ENCODE results near the gene SPDYE5.
A peak's percentile ranks its signal among the peaks of the same experiment; 100 is the strongest.

The SPDYE5 gene

DNA sequence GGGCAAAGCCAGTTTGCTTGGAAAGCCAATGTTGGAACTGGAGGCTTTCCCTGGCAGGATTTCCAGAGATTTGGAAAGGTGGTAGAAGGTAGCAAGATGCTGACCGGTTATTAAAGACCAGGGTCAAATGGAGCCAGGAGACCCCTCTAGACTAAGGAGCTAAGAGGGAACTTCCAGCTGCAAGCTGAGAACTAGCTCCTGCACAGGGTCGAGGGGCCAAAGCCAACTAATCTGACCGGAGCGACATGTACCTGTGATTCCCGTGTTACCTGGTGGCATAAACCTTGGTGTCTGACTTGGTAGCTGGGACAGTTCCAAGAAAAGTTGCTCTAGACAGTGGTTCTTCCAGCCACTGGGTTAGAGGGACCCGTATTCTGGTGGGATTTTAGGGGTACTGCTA is 41.8 kb downstream of the SPDYE5 start (continued):
- TF ChIP-seq, protein P1, sequence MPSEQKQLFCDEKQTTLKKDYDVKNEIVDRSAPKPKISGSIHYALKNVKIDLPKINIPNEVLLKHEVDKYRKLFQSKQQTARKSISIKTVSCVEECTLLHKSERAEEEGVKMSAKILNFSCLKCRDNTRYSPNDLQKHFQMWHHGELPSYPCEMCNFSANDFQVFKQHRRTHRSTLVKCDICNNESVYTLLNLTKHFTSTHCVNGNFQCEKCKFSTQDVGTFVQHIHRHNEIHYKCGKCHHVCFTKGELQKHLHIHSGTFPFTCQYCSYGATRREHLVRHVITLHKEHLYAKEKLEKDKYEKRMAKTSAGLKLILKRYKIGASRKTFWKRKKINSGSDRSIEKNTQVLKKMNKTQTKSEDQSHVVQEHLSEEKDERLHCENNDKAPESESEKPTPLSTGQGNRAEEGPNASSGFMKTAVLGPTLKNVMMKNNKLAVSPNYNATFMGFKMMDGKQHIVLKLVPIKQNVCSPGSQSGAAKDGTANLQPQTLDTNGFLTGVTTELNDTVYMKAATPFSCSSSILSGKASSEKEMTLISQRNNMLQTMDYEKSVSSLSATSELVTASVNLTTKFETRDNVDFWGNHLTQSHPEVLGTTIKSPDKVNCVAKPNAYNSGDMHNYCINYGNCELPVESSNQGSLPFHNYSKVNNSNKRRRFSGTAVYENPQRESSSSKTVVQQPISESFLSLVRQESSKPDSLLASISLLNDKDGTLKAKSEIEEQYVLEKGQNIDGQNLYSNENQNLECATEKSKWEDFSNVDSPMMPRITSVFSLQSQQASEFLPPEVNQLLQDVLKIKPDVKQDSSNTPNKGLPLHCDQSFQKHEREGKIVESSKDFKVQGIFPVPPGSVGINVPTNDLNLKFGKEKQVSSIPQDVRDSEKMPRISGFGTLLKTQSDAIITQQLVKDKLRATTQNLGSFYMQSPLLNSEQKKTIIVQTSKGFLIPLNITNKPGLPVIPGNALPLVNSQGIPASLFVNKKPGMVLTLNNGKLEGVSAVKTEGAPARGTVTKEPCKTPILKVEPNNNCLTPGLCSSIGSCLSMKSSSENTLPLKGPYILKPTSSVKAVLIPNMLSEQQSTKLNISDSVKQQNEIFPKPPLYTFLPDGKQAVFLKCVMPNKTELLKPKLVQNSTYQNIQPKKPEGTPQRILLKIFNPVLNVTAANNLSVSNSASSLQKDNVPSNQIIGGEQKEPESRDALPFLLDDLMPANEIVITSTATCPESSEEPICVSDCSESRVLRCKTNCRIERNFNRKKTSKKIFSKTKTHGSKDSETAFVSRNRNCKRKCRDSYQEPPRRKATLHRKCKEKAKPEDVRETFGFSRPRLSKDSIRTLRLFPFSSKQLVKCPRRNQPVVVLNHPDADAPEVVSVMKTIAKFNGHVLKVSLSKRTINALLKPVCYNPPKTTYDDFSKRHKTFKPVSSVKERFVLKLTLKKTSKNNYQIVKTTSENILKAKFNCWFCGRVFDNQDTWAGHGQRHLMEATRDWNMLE (tag by site-specific recombination; conservative IDR thresholded peaks at IDR 0.05; ENCODE audit: low read depth): no peak
- no peak for TF ChIP-seq ZNF76 (tag by site-specific recombination; IDR thresholded peaks at IDR 0.05; ENCODE audit: borderline replicate concordance, low read depth)
- TF ChIP-seq, protein P2, sequence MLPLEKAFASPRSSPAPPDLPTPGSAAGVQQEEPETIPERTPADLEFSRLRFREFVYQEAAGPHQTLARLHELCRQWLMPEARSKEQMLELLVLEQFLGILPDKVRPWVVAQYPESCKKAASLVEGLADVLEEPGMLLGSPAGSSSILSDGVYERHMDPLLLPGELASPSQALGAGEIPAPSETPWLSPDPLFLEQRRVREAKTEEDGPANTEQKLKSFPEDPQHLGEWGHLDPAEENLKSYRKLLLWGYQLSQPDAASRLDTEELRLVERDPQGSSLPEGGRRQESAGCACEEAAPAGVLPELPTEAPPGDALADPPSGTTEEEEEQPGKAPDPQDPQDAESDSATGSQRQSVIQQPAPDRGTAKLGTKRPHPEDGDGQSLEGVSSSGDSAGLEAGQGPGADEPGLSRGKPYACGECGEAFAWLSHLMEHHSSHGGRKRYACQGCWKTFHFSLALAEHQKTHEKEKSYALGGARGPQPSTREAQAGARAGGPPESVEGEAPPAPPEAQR (tag by site-specific recombination; IDR thresholded peaks at IDR 0.05): no peak

DNA sequence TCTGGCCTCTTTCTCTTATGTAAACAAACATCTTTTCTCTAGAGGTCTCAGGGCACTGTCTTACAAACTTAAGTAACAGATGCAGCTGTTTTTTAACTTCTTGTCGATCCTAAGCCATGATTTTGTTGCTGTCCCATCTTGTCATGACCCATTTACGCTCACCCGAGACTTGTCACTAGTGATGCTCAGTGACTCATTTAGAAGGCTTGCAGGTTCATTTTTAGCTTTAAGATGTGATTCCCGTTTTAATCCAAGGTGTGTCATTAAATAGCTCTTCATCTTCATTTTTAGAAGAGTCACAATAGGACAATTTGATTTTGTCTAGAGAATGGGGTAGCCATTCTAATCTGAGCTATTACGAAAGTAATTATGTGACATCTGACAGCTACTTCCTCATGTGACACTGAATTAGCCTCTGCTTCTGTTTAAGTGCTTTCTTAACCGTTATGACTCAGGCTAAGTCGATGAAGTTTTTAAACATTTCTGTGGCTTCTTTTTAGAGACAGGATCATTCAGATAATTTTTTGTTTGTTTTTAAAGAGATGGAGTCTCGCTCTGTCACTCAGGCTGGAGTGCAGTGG is 42.7 kb downstream of the SPDYE5 start:
- Histone ChIP-seq H3K36me3 (ENCODE audit: control insufficient read depth in 2 of 2, insufficient read depth in 1 of 2, low read length in 2 of 2) (peaks cover 0 to 28% of the 10 kb centered on the region in 2 experiments; a peak in 1 of 3 replicates), H3K4me3 (ENCODE audit: low read depth, low read length) (no peak overlapping the region), H3K4me1 (ENCODE audit: control insufficient read depth, insufficient read depth, low read length) (peaks cover 3% of the 10 kb centered on the region; the same call in 1 of the 2 replicates), H3K27ac (ENCODE audit: extremely low read depth, low read depth, low read length) (no peak overlapping the region), H3K9me3 (ENCODE audit: control insufficient read depth, insufficient read depth, low read depth, low read length) (no peaks in the 10 kb centered on the region)
- ChIA-PET CTCF (interaction anchor here (0.7 kb wide), 1 partner anchor 113 kb away, joined by 3 read pairs; no protein-coding TSS in a partner anchor), POLR2A (no interaction called here)
- TF ChIP-seq ZNF394 (tag by site-specific recombination; IDR thresholded peaks at IDR 0.05; ENCODE audit: borderline replicate concordance) (peak; percentile 64; the same call in 1 of the 2 replicates), ZNF629 (tag by site-specific recombination; IDR thresholded peaks at IDR 0.05) (peak; percentile 47; the same call in 1 of the 2 replicates), ZNF777 (tag by site-specific recombination; IDR thresholded peaks at IDR 0.05; ENCODE audit: borderline replicate concordance) (no peak), ZNF133 (tag by site-specific recombination; IDR thresholded peaks at IDR 0.05) (no peak), ZSCAN30 (tag by site-specific recombination; IDR thresholded peaks at IDR 0.05) (no peak), ZEB2 (tag by site-specific recombination; IDR thresholded peaks at IDR 0.05) (peak; percentile 39; the same call in 1 of the 2 replicates), ZBTB1 (tag by site-specific recombination; IDR thresholded peaks at IDR 0.05) (no peak), ZNF610 (tag by site-specific recombination; IDR thresholded peaks at IDR 0.05; ENCODE audit: borderline replicate concordance) (no peak), OSR2 (tag by site-specific recombination; IDR thresholded peaks at IDR 0.05) (peak; percentile 88)
- TF ChIP-seq, protein P3, sequence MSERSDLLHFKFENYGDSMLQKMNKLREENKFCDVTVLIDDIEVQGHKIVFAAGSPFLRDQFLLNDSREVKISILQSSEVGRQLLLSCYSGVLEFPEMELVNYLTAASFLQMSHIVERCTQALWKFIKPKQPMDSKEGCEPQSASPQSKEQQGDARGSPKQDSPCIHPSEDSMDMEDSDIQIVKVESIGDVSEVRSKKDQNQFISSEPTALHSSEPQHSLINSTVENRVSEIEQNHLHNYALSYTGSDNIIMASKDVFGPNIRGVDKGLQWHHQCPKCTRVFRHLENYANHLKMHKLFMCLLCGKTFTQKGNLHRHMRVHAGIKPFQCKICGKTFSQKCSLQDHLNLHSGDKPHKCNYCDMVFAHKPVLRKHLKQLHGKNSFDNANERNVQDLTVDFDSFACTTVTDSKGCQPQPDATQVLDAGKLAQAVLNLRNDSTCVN (tag by site-specific recombination; optimal IDR thresholded peaks at IDR 0.05): no peak

DNA sequence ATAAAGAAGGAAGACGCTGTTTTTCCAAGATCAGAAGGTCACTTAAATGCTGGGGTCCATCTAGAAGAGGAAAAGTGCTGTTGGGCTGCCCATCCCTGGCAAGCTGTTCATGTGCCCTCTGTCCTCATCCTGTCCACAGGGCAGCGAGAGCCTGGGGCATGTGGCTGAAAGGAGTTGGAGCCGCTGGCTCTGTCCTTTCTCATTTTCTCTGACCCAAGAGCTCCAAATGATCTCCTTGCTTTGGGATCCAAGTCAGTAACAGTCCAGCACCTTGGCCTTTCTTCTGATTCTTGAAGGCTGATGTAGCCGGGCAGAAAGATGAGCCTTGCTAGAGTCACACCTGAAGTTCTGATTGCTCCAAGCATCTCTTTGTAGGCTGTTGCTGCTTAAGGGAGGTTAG is 44.4 kb downstream of the SPDYE5 start:
- CTCF ChIA-PET: no interaction called here
- Histone ChIP-seq H3K4me3 (ENCODE audit: low read depth, low read length) (no peak overlapping the region), H3K9me3 (ENCODE audit: control insufficient read depth, insufficient read depth, low read depth, low read length) (no peaks in the 10 kb centered on the region), H3K4me1 (ENCODE audit: control insufficient read depth, insufficient read depth, low read length) (peaks cover 3% of the 10 kb centered on the region; the same call in 1 of the 2 replicates), H3K27ac (ENCODE audit: extremely low read depth, low read depth, low read length) (no peak overlapping the region), H3K36me3 (ENCODE audit: control insufficient read depth in 2 of 2, insufficient read depth in 1 of 2, low read length in 2 of 2) (peaks cover 9 to 28% of the 10 kb centered on the region in 2 experiments; a peak in 2 of 3 replicates)
- POLR2A ChIA-PET: no interaction called here
- TF ChIP-seq WT1 (tag by site-specific recombination; IDR thresholded peaks at IDR 0.05) (no peak), PRDM1 (tag by site-specific recombination; IDR thresholded peaks at IDR 0.05) (no peak), ZNF10 (tag by site-specific recombination; IDR thresholded peaks at IDR 0.05) (no peak), ZNF76 (tag by site-specific recombination; IDR thresholded peaks at IDR 0.05; ENCODE audit: borderline replicate concordance, low read depth) (no peak), ZNF214 (tag by site-specific recombination; IDR thresholded peaks at IDR 0.05; ENCODE audit: borderline replicate concordance) (no peak), ZXDB (tag by site-specific recombination; IDR thresholded peaks at IDR 0.05) (no peak), YY1 (tag by site-specific recombination; IDR thresholded peaks at IDR 0.05) (no peak), ZNF366 (tag by site-specific recombination; conservative IDR thresholded peaks at IDR 0.05) (no peak), GLIS2 (tag by site-specific recombination; IDR thresholded peaks at IDR 0.05) (no peak)
- TF ChIP-seq, protein P4, sequence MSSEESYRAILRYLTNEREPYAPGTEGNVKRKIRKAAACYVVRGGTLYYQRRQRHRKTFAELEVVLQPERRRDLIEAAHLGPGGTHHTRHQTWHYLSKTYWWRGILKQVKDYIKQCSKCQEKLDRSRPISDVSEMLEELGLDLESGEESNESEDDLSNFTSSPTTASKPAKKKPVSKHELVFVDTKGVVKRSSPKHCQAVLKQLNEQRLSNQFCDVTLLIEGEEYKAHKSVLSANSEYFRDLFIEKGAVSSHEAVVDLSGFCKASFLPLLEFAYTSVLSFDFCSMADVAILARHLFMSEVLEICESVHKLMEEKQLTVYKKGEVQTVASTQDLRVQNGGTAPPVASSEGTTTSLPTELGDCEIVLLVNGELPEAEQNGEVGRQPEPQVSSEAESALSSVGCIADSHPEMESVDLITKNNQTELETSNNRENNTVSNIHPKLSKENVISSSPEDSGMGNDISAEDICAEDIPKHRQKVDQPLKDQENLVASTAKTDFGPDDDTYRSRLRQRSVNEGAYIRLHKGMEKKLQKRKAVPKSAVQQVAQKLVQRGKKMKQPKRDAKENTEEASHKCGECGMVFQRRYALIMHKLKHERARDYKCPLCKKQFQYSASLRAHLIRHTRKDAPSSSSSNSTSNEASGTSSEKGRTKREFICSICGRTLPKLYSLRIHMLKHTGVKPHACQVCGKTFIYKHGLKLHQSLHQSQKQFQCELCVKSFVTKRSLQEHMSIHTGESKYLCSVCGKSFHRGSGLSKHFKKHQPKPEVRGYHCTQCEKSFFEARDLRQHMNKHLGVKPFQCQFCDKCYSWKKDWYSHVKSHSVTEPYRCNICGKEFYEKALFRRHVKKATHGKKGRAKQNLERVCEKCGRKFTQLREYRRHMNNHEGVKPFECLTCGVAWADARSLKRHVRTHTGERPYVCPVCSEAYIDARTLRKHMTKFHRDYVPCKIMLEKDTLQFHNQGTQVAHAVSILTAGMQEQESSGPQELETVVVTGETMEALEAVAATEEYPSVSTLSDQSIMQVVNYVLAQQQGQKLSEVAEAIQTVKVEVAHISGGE (tag by site-specific recombination; conservative IDR thresholded peaks at IDR 0.05; ENCODE audit: low read depth): no peak
